ENCODE data around the gene GPRC5B. TPM values are rescaled to one million over a fixed set of nuclear protein-coding genes. Genes with fewer than 3 reads are reported as not detected.

The GPRC5B gene
- total RNA-seq, 1 donor: 2.5 TPM

DNA sequence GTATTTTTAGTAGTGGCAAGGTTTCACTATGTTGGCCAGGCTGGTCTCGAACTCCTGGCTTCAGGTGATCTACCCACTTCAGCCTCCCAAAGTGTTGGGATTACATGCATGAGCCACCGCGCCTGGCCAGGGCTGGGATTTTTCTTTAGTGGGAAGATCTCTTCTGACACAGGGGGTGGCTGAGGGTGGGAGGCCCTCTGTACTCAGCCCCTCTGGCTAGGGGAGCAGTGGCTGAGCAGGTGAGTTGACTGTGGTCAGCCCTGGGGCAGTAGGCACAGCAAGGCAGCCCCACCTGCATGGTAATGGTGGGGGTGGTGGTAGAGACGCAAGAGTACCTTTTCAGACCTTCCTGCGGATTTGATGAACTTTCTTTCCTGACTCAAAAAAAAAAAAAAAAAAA, 12.3 kb upstream of the GPRC5B start:
- no peak overlapping the region for H2AFZ ChIP-seq (ENCODE audit: low read length)
- no peaks in the 10 kb centered on the region for H3K79me2 ChIP-seq (ENCODE audit: insufficient read depth, low read length)
- no peaks in the 10 kb centered on the region for H3K9me3 ChIP-seq (ENCODE audit: low read depth, low read length)

GRCh38 chr16:19894586-19894985, 9.9 kb upstream of the GPRC5B start:
- H3K79me2 ChIP-seq (ENCODE audit: insufficient read depth, low read length): no peaks in the 10 kb centered on the region
- H3K4me1 ChIP-seq (ENCODE audit: insufficient read depth, low read length): no peaks in the 10 kb centered on the region
- H3K36me3 ChIP-seq (ENCODE audit: insufficient read depth, low read length): no peaks in the 10 kb centered on the region
- no peak overlapping the region for H3K4me3 ChIP-seq (ENCODE audit: insufficient read depth, low read length)
- TF ChIP-seq CTCF (IDR thresholded peaks at IDR 0.05; ENCODE audit: extremely low read depth, low read depth, low read length): no peak
- H2AFZ ChIP-seq (ENCODE audit: low read length): no peak overlapping the region
- no peaks in the 10 kb centered on the region for H3K9me3 ChIP-seq (ENCODE audit: low read depth, low read length)
- no peaks in the 10 kb centered on the region for H4K20me1 ChIP-seq (ENCODE audit: insufficient read depth, low read length)
- H3K27me3 ChIP-seq (ENCODE audit: insufficient read depth, low read length): peaks cover 3% of the 10 kb centered on the region
- no peak for DNase-seq (ENCODE audit: insufficient read length, low spot score, missing footprints)
- no peak overlapping the region for H3K27ac ChIP-seq (ENCODE audit: low read depth, low read length)
- no peak overlapping the region for H3K4me2 ChIP-seq (ENCODE audit: insufficient read depth, low read length)

More for the DNA sequence above, 12.3 kb upstream of the GPRC5B start:
- TF ChIP-seq CTCF (IDR thresholded peaks at IDR 0.05; ENCODE audit: extremely low read depth, low read depth, low read length): no peak
- no peaks in the 10 kb centered on the region for H4K20me1 ChIP-seq (ENCODE audit: insufficient read depth, low read length)
- H3K4me3 ChIP-seq (ENCODE audit: insufficient read depth, low read length): no peak overlapping the region
- H3K4me2 ChIP-seq (ENCODE audit: insufficient read depth, low read length): no peak overlapping the region
- H3K4me1 ChIP-seq (ENCODE audit: insufficient read depth, low read length): no peaks in the 10 kb centered on the region
- no peaks in the 10 kb centered on the region for H3K27me3 ChIP-seq (ENCODE audit: insufficient read depth, low read length)
- no peak for DNase-seq (ENCODE audit: insufficient read length, low spot score, missing footprints)
- H3K36me3 ChIP-seq (ENCODE audit: insufficient read depth, low read length): no peaks in the 10 kb centered on the region
- no peak overlapping the region for H3K27ac ChIP-seq (ENCODE audit: low read depth, low read length)

DNA sequence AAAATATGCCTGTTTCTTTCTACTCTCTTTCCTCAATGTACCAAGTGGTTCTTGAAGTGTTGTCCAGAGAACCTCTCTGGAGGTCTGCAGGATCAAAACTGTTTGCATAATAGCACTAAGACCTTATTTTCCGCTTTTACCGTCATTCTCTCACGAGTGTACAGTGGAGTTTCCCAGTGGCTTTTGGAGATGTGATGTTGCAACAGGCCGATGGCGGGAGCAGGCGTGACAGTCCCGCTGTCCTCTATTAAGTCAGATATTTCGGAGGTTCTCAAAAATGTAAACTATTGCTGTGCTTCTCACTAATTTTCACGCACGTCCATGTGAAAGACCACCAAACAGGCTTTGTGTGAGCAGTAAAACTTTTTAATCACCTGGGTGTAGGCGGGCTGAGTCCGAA, 8.3 kb upstream of the GPRC5B start:
- H3K4me3 ChIP-seq (ENCODE audit: insufficient read depth, low read length): no peak overlapping the region
- no peak for DNase-seq (ENCODE audit: insufficient read length, low spot score, missing footprints)
- no peaks in the 10 kb centered on the region for H3K4me1 ChIP-seq (ENCODE audit: insufficient read depth, low read length)
- H3K27me3 ChIP-seq (ENCODE audit: insufficient read depth, low read length): peaks cover 3% of the 10 kb centered on the region
- H3K4me2 ChIP-seq (ENCODE audit: insufficient read depth, low read length): no peak overlapping the region
- H3K27ac ChIP-seq (ENCODE audit: low read depth, low read length): no peak overlapping the region
- no peaks in the 10 kb centered on the region for H3K36me3 ChIP-seq (ENCODE audit: insufficient read depth, low read length)
- no peaks in the 10 kb centered on the region for H3K9me3 ChIP-seq (ENCODE audit: low read depth, low read length)
- no peak for TF ChIP-seq CTCF (IDR thresholded peaks at IDR 0.05; ENCODE audit: extremely low read depth, low read depth, low read length)
- H3K79me2 ChIP-seq (ENCODE audit: insufficient read depth, low read length): no peaks in the 10 kb centered on the region
- no peaks in the 10 kb centered on the region for H4K20me1 ChIP-seq (ENCODE audit: insufficient read depth, low read length)
- no peak overlapping the region for H2AFZ ChIP-seq (ENCODE audit: low read length)

DNA sequence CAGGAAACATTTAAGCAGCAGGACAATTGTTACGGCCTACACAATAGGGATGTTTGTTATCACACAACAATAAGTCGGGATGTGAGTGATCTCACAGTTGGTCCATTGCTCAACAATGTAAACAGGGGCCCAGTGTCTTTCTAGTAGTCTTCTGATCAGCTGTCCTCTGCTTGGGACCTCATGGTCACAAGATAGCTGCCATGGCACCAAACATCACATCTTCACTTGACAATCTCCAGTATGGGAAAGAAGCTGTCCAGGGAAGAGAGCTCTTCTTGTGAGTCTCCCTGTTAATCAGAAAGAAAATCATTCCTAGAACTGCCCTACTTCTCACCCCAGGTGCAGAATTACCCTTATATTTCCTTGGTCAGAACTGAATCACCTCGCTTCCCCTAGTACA, 6.3 kb upstream of the GPRC5B start:
- TF ChIP-seq CTCF (IDR thresholded peaks at IDR 0.05; ENCODE audit: extremely low read depth, low read depth, low read length): no peak
- no peaks in the 10 kb centered on the region for H3K36me3 ChIP-seq (ENCODE audit: insufficient read depth, low read length)
- peaks cover 7% of the 10 kb centered on the region for H3K4me1 ChIP-seq (ENCODE audit: insufficient read depth, low read length)
- H4K20me1 ChIP-seq (ENCODE audit: insufficient read depth, low read length): no peaks in the 10 kb centered on the region
- peaks cover 3% of the 10 kb centered on the region for H3K27me3 ChIP-seq (ENCODE audit: insufficient read depth, low read length)
- H3K4me2 ChIP-seq (ENCODE audit: insufficient read depth, low read length): no peak overlapping the region
- DNase-seq (ENCODE audit: insufficient read length, low spot score, missing footprints): no peak
- no peaks in the 10 kb centered on the region for H3K9me3 ChIP-seq (ENCODE audit: low read depth, low read length)
- H3K79me2 ChIP-seq (ENCODE audit: insufficient read depth, low read length): no peaks in the 10 kb centered on the region
- no peak overlapping the region for H2AFZ ChIP-seq (ENCODE audit: low read length)
- H3K27ac ChIP-seq (ENCODE audit: low read depth, low read length): no peak overlapping the region
- H3K4me3 ChIP-seq (ENCODE audit: insufficient read depth, low read length): no peak overlapping the region

Data from osteoblast (primary cell).